AG10803 (cell line): ENCODE results near the gene TBC1D12.
"Not testable (repeated sequence)": the region's sequence is repeated elsewhere in the genome, so short reads cannot be mapped to it uniquely, and the experiment has no call there.

Experiments used
- DNase-seq: peaks from one replicate; pipeline ENCODE4 v3.0.0; 2010; ENCODE audit warnings: low read depth
- H3K4me3 ChIP-seq: 2 replicates; pipeline ENCODE4 v1.5.1; 2011; ENCODE audit warnings: mild to moderate bottlenecking, low read length, control low read depth
- CTCF ChIP-seq: conservative IDR thresholded peaks from 2 replicates; pipeline ENCODE4 v1.5.1; 2011; ENCODE audit warnings: mild to moderate bottlenecking, low read length, control low read depth, inconsistent platforms

The TBC1D12 gene

GRCh38 chr10:94383530-94383929, 18.8 kb upstream of the TBC1D12 start:
- H3K4me3 ChIP-seq = no peak overlapping the region
- TF ChIP-seq CTCF = no peak

GRCh38 chr10:94385733-94386132, 16.6 kb upstream of the TBC1D12 start:
- not testable (repeated sequence) for H3K4me3 ChIP-seq, DNase-seq

More at GRCh38 chr10:94383530-94383929, 18.8 kb upstream of the TBC1D12 start:
- DNase-seq = peak; percentile 6

- H3K4me3 ChIP-seq, DNase-seq: not testable (repeated sequence)
These were observed 10.2 kb upstream of the TBC1D12 start for GRCh38 chr10:94392117-94392516.

- no peak overlapping the region for H3K4me3 ChIP-seq
- peak; percentile 61 for DNase-seq
- TF ChIP-seq CTCF = no peak
These were observed 4.6 kb upstream of the TBC1D12 start for GRCh38 chr10:94397549-94398370.

- no peak for TF ChIP-seq CTCF
- no peak for DNase-seq
- H3K4me3 ChIP-seq = no peak overlapping the region
These were observed 3.6 kb upstream of the TBC1D12 start for GRCh38 chr10:94398762-94399161.

- peak; percentile 30 for DNase-seq
- no peak for TF ChIP-seq CTCF
- peak overlapping the region; percentile 88 for H3K4me3 ChIP-seq
These were observed 570 bp downstream of the TBC1D12 start for GRCh38 chr10:94402843-94403379.

GRCh38 chr10:94403380-94404213, 1.3 kb downstream of the TBC1D12 start:
- peak overlapping the region; percentile 88 for H3K4me3 ChIP-seq
- peak; percentile 64 for DNase-seq
- no peak for TF ChIP-seq CTCF
